HepG2 (cell line): ENCODE data around the gene B4GALT7. TPM values are rescaled to one million over a fixed set of nuclear protein-coding genes. Genes with fewer than 3 reads are reported as not detected.
A peak's percentile ranks its signal among the peaks of the same experiment; 100 is the strongest.

ENCODE experiments used
- GATA4 ChIP-seq: sonication (generic); IDR thresholded peaks from 2 replicates; pipeline ENCODE4 v1.6.1; 2016; ENCODE audit warnings: antibody characterized with exemption, low read depth, borderline replicate concordance
- HES4 ChIP-seq: sonication (generic); formaldehyde crosslinking; IDR thresholded peaks from 2 replicates; pipeline ENCODE4 v1.9.0; 2021; ENCODE audit warnings: mild to moderate bottlenecking, missing genetic modification reagents, borderline replicate concordance
- NR3C1 ChIP-seq: sonication (generic); formaldehyde crosslinking; IDR thresholded peaks from 2 replicates; pipeline ENCODE4 v1.4.0; 2020; ENCODE audit warnings: missing genetic modification reagents
- PLRG1 ChIP-seq: fragments of 450-650 bp; conservative IDR thresholded peaks from 2 replicates; pipeline ENCODE4 v1.6.1; 2016
- PPARG ChIP-seq: conservative IDR thresholded peaks from 2 replicates; pipeline ENCODE4 v1.6.1; 2016; ENCODE audit warnings: missing biosample characterization, missing genetic modification reagents
- RBM22 ChIP-seq: fragments of 200-400 bp; formaldehyde crosslinking; optimal IDR thresholded peaks from 2 replicates; pipeline ENCODE3; 2017; ENCODE audit warnings: mild to moderate bottlenecking, low read length, moderate library complexity
- SRF ChIP-seq: IDR thresholded peaks from 2 replicates; pipeline ENCODE4 v1.6.1; 2011; ENCODE audit warnings: mild to moderate bottlenecking, low read depth, low read length, moderate library complexity
- SRSF9 ChIP-seq: fragments of 200-400 bp; formaldehyde crosslinking; IDR thresholded peaks from 2 replicates; pipeline ENCODE4 v1.6.1; 2018; ENCODE audit warnings: borderline replicate concordance, mild to moderate bottlenecking, low read depth, low read length; ENCODE audit not compliant: insufficient read depth, poor library complexity, severe bottlenecking
- ZBTB42 ChIP-seq: sonication (generic); formaldehyde crosslinking; IDR thresholded peaks from 2 replicates; pipeline ENCODE4 v1.5.0; 2020; ENCODE audit warnings: mild to moderate bottlenecking, missing genetic modification reagents
- ZBTB8A ChIP-seq: sonication (generic); formaldehyde crosslinking; IDR thresholded peaks from 2 replicates; pipeline ENCODE4 v1.4.0; 2020; ENCODE audit warnings: mild to moderate bottlenecking, low read depth, missing genetic modification reagents, borderline replicate concordance
- ZNF124 ChIP-seq: sonication (generic); formaldehyde crosslinking; IDR thresholded peaks from 2 replicates; pipeline ENCODE4 v1.4.0; 2020; ENCODE audit warnings: missing genetic modification reagents
- ZNF18 ChIP-seq: sonication (generic); formaldehyde crosslinking; IDR thresholded peaks from 2 replicates; pipeline ENCODE4 v1.8.0; 2022; ENCODE audit warnings: mild to moderate bottlenecking, missing genetic modification reagents; ENCODE audit not compliant: insufficient replicate concordance
- ZNF530 ChIP-seq: sonication (generic); formaldehyde crosslinking; IDR thresholded peaks from 2 replicates; pipeline ENCODE4 v1.5.0; 2020; ENCODE audit warnings: low read depth, mild to moderate bottlenecking, missing genetic modification reagents
- ZNF558 ChIP-seq: sonication (generic); formaldehyde crosslinking; IDR thresholded peaks from 2 replicates; pipeline ENCODE4 v1.9.0; 2022; ENCODE audit warnings: mild to moderate bottlenecking, missing genetic modification reagents, borderline replicate concordance
- ZNF569 ChIP-seq: sonication (generic); formaldehyde crosslinking; IDR thresholded peaks from 2 replicates; pipeline ENCODE4 v1.5.0; 2020; ENCODE audit warnings: mild to moderate bottlenecking, missing genetic modification reagents, moderate library complexity, borderline replicate concordance
- ZNF784 ChIP-seq: sonication (generic); formaldehyde crosslinking; IDR thresholded peaks from 2 replicates; pipeline ENCODE4 v1.5.1; 2020; ENCODE audit warnings: missing genetic modification reagents, mild to moderate bottlenecking, borderline replicate concordance
- ZNF816 ChIP-seq: sonication (generic); formaldehyde crosslinking; IDR thresholded peaks from 2 replicates; pipeline ENCODE4 v1.8.0; 2022; ENCODE audit warnings: missing genetic modification reagents, mild to moderate bottlenecking, borderline replicate concordance
- polyA plus RNA-seq, 8 experiments: library from polyadenylated mRNA; depleted of rRNA in 3 of 8; stranded (reverse) in 7 of 8; unstranded in 1 of 8; fragments of >200 nt; fragmentation: Illumina TruSeq in 4 of 8; extraction: Trizol in 4 of 8; gene quantifications; 2 replicates each; pipeline versions ENCODE4 v1.2.1 to v1.2.3, GENCODE V29; 2011 to 2016; ENCODE audit warnings: low read depth in 4 of 8, missing spikeins in 1 of 8, mixed read lengths in 1 of 8; ENCODE audit not compliant: insufficient read depth in 1 of 8
- total RNA-seq, 5 experiments: library from RNA; depleted of rRNA; stranded (reverse); fragments of >200 nt; fragmentation: Illumina TruSeq; extraction: Trizol; gene quantifications; 2 replicates each; pipeline ENCODE4 v1.2.3, GENCODE V29; 2016; ENCODE audit warnings: low read depth in 1 of 5
- TF ChIP-seq, protein P1 (sequence below): IDR thresholded peaks from 2 replicates; pipeline ENCODE4 v1.6.1; 2016; ENCODE audit warnings: missing biosample characterization, missing genetic modification reagents, low read depth
- TF ChIP-seq, protein P2 (sequence below): sonication (generic); formaldehyde crosslinking; IDR thresholded peaks from 2 replicates; pipeline ENCODE4 v1.5.0; 2020; ENCODE audit warnings: mild to moderate bottlenecking, missing genetic modification reagents
- TF ChIP-seq, protein P3 (sequence below): sonication (generic); formaldehyde crosslinking; IDR thresholded peaks from 2 replicates; pipeline ENCODE4 v1.4.0; 2020; ENCODE audit warnings: missing genetic modification reagents, borderline replicate concordance
- TF ChIP-seq, protein P4 (sequence below): IDR thresholded peaks from 2 replicates; pipeline ENCODE4 v1.6.1; 2018; ENCODE audit warnings: missing genetic modification reagents

B4GALT7 gene
- total and polyA plus RNA-seq, 2 of the 13 experiments (the other 11 are each of a cell fraction or from before 2014, with no cell fraction given) = 16.4 to 20.5 TPM

GRCh38 chr5:177554474-177555111 lies 45.3 kb upstream of the B4GALT7 start, which contains the start of gene FAM193B (continued):
- TF ChIP-seq, protein P1, sequence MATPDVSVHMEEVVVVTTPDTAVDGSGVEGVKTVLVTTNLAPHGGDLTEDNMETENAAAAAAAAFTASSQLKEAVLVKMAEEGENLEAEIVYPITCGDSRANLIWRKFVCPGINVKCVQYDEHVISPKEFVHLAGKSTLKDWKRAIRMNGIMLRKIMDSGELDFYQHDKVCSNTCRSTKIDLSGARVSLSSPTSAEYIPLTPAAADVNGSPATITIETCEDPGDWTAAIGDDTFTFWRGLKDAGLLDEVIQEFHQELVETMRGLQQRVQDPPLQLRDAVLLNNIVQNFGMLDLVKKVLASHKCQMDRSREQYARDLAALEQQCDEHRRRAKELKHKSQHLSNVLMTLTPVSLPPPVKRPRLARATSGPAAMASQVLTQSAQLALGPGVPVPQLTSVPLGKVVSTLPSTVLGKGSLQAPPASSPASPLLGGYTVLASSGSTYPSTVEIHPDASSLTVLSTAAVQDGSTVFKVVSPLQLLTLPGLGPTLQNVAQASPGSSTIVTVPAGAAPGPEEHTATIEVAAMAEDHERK = 0 out of 2 replicates have a peak, but pooled peaks have one; percentile 53
- no peak for TF ChIP-seq GATA4
- no peak for TF ChIP-seq HES4 (CRISPR knock-in tag)
- no peak for TF ChIP-seq PLRG1
- TF ChIP-seq RBM22 = no peak
- TF ChIP-seq, protein P2, sequence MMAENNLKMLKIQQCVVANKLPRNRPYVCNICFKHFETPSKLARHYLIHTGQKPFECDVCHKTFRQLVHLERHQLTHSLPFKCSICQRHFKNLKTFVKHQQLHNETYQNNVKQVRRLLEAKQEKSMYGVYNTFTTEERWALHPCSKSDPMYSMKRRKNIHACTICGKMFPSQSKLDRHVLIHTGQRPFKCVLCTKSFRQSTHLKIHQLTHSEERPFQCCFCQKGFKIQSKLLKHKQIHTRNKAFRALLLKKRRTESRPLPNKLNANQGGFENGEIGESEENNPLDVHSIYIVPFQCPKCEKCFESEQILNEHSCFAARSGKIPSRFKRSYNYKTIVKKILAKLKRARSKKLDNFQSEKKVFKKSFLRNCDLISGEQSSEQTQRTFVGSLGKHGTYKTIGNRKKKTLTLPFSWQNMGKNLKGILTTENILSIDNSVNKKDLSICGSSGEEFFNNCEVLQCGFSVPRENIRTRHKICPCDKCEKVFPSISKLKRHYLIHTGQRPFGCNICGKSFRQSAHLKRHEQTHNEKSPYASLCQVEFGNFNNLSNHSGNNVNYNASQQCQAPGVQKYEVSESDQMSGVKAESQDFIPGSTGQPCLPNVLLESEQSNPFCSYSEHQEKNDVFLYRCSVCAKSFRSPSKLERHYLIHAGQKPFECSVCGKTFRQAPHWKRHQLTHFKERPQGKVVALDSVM = no peak
- no peak for TF ChIP-seq ZNF18 (CRISPR knock-in tag)
- no peak for TF ChIP-seq SRSF9
- no peak for TF ChIP-seq ZNF816
- no peak for TF ChIP-seq ZBTB42 (CRISPR knock-in tag)
- TF ChIP-seq ZNF530 = no peak
- TF ChIP-seq, protein P3, sequence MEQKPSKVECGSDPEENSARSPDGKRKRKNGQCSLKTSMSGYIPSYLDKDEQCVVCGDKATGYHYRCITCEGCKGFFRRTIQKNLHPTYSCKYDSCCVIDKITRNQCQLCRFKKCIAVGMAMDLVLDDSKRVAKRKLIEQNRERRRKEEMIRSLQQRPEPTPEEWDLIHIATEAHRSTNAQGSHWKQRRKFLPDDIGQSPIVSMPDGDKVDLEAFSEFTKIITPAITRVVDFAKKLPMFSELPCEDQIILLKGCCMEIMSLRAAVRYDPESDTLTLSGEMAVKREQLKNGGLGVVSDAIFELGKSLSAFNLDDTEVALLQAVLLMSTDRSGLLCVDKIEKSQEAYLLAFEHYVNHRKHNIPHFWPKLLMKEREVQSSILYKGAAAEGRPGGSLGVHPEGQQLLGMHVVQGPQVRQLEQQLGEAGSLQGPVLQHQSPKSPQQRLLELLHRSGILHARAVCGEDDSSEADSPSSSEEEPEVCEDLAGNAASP = 0 out of 2 replicates have a peak, but pooled peaks have one; percentile 35
- no peak for TF ChIP-seq ZNF124
- no peak for TF ChIP-seq ZBTB8A (CRISPR knock-in tag)
- TF ChIP-seq SRF = no peak
- no peak for TF ChIP-seq ZNF569 (CRISPR knock-in tag)
- peak; percentile 56; the same call in 1 of the 2 replicates for TF ChIP-seq PPARG (CRISPR knock-in tag)
- TF ChIP-seq ZNF558 = no peak
- TF ChIP-seq, protein P4, sequence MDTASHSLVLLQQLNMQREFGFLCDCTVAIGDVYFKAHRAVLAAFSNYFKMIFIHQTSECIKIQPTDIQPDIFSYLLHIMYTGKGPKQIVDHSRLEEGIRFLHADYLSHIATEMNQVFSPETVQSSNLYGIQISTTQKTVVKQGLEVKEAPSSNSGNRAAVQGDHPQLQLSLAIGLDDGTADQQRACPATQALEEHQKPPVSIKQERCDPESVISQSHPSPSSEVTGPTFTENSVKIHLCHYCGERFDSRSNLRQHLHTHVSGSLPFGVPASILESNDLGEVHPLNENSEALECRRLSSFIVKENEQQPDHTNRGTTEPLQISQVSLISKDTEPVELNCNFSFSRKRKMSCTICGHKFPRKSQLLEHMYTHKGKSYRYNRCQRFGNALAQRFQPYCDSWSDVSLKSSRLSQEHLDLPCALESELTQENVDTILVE (CRISPR knock-in tag) = peak; percentile 89; the same call in 1 of the 2 replicates
- no peak for TF ChIP-seq ZNF784 (CRISPR knock-in tag)
- no peak for TF ChIP-seq NR3C1
